Measurements from ENCODE around the gene APIP.
A peak's percentile ranks its signal among the peaks of the same experiment; 100 is the strongest.

Gene APIP

DNA sequence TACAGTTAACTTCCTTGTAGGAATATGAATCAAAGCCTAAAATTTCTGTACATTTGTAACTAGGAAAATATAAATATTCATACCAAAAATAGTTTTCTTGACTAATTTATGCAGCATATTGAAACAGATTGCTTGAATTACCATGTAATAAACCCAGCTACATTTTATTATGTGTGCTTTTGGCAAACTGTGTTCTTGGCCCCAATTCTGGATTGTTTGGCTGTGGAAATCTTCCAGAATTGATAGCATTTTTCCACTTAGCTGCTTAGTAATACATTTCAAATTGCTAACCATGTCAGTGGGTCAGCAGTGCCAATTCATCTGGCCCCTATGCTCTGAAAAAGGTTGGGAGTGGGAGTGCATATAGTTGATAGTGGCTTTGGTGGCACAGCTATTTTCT is 32.5 kb upstream of the APIP start:
- Histone ChIP-seq H3K27ac (no peak overlapping the region), H3K4me1 (no peaks in the 10 kb centered on the region), H3K9me3 (replicated peaks in 1 of 11) (peaks cover 11 to 18% (median 16%) of the 10 kb centered on the region in 11 experiments), H3K27me3 (no peaks in the 10 kb centered on the region), H3K4me3 (no peak overlapping the region), H3K9ac (no peak overlapping the region), H3K4me2 (no peak overlapping the region), H3K36me3 (peaks cover 25 to 66% (median 34%) of the 10 kb centered on the region in 11 experiments), H4K20me1 (no peaks in the 10 kb centered on the region)
- TF ChIP-seq Cebpa-rat (IDR thresholded peaks at IDR 0.05): no peak

GRCh38 chr11:34944692-34945091 is 28.5 kb upstream of the APIP start:
- H3K36me3 ChIP-seq: peaks cover 40 to 86% (median 55%) of the 10 kb centered on the region in 11 experiments

DNA sequence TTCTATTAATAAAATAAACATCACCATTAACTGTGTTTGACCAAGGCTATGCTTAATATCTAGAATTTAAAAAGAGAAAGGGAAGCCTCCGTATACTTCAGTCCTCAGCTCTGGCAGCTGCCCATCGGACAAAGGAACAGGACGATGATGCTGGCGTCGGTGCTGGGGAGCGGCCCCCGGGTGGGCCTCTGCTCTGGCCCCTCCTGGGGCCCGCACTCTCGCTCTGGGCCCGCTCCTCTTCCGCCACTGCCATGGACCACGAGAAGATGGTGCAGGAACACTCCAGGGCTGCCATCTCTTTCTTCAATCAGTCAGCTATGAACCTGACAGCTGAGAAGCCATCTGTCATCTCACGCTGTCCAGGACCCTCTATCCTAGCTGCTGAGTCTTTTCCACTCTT is 25.5 kb upstream of the APIP start:
- no peaks in the 10 kb centered on the region; a peak in 3 of 22 replicates for H4K20me1 ChIP-seq
- H3K27ac ChIP-seq: no peak overlapping the region
- no peak overlapping the region for H3K4me3 ChIP-seq
- peaks cover 17 to 33% (median 25%) of the 10 kb centered on the region in 11 experiments for H3K9me3 ChIP-seq (replicated peaks in 1 of 11)
- peaks cover 25 to 75% (median 53%) of the 10 kb centered on the region in 11 experiments for H3K36me3 ChIP-seq
- H3K9ac ChIP-seq: no peak overlapping the region
- 0 out of 20 replicates have a peak, but pooled peaks cover 0 to under 1% (median 0%) of the 10 kb centered on the region in 10 experiments for H3K4me1 ChIP-seq
- TF ChIP-seq Cebpa-rat (IDR thresholded peaks at IDR 0.05): no peak
- H3K4me2 ChIP-seq: no peak overlapping the region
- no peaks in the 10 kb centered on the region for H3K27me3 ChIP-seq

More at GRCh38 chr11:34944692-34945091, 28.5 kb upstream of the APIP start:
- H3K9ac ChIP-seq: no peak overlapping the region
- TF ChIP-seq Cebpa-rat (IDR thresholded peaks at IDR 0.05): no peak
- H3K9me3 ChIP-seq (replicated peaks in 1 of 11): peaks cover 17 to 33% (median 25%) of the 10 kb centered on the region in 11 experiments
- no peak overlapping the region for H3K27ac ChIP-seq
- H4K20me1 ChIP-seq: no peaks in the 10 kb centered on the region
- H3K27me3 ChIP-seq: no peaks in the 10 kb centered on the region
- no peaks in the 10 kb centered on the region for H3K4me1 ChIP-seq
- H3K4me2 ChIP-seq: no peak overlapping the region
- no peak overlapping the region for H3K4me3 ChIP-seq

DNA sequence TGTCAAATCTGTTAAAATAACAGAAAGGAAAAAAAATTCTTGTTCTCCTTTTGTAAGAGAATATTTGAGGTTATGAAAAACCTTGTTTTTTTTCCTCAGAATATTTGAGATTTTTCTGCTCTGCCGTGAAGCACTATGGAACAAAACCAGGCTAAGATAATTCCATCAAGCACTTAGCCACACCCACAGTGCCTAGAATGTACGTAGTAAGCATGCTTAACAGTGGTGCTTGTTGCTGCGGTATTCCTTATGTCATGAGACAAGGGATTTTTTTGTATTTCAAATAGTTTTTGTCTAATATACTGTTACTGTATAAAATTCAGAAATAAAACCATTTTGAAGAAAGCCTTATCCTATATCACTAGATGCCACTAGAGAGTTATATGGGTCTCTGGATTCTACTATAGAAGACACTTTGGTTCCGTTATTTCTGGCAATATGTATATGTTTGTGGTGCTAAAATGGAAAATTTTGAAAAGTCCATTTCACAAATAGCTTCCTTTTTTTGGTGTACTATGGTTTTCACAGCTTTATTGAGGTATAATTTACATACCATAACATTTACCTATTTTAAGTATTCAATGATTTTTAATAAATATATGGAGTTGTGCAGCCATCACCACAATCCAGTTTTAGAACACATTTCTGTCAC is 24.0 kb upstream of the APIP start:
- Histone ChIP-seq H3K36me3 (peaks cover 30 to 75% (median 57%) of the 10 kb centered on the region in 11 experiments), H4K20me1 (peaks cover 0 to 3% (median 0%) of the 10 kb centered on the region in 11 experiments; a peak in 3 of 22 replicates), H3K9me3 (replicated peaks in 1 of 11) (peaks cover 17 to 30% (median 23%) of the 10 kb centered on the region in 11 experiments), H3K4me2 (no peak overlapping the region), H3K4me1 (peaks cover 0 to 15% (median 0%) of the 10 kb centered on the region in 10 experiments; a peak in 3 of 20 replicates), H3K4me3 (no peak overlapping the region), H3K27me3 (no peaks in the 10 kb centered on the region), H3K27ac (no peak overlapping the region), H3K9ac (no peak overlapping the region)
- no peak for TF ChIP-seq Cebpa-rat (IDR thresholded peaks at IDR 0.05)

DNA sequence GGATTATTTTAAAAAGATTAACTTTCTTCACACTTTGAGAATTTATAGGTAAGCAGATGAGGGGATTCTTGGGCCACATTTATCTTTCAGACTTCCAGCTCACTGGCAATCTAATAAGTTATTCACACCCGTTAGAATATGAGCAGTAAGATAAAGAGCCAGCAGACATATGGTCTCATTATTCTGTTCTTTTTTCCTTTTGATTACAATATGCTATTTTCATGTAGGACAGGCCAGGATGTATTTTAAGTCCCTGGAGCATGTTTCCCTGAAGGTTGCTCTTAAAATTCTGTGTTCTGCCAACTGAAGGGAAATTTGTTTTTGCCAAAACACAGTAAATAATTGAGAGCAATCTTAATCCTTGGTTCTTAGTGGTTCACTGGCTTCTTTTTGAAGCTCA is 22.4 kb upstream of the APIP start:
- H3K9ac ChIP-seq: no peak overlapping the region
- H3K9me3 ChIP-seq (replicated peaks in 1 of 11): peaks cover 5 to 14% (median 8%) of the 10 kb centered on the region in 11 experiments; a peak in 19 of 22 replicates
- TF ChIP-seq Cebpa-rat (IDR thresholded peaks at IDR 0.05): no peak
- H3K4me1 ChIP-seq: peaks cover 0 to 15% (median 0%) of the 10 kb centered on the region in 10 experiments; a peak in 3 of 20 replicates
- H3K36me3 ChIP-seq: peaks cover 29 to 75% (median 58%) of the 10 kb centered on the region in 11 experiments
- H4K20me1 ChIP-seq: peaks cover 0 to 3% (median 0%) of the 10 kb centered on the region in 11 experiments; a peak in 3 of 22 replicates
- no peaks in the 10 kb centered on the region for H3K27me3 ChIP-seq
- H3K4me3 ChIP-seq: no peak overlapping the region
- no peak overlapping the region for H3K4me2 ChIP-seq
- no peak overlapping the region for H3K27ac ChIP-seq

DNA sequence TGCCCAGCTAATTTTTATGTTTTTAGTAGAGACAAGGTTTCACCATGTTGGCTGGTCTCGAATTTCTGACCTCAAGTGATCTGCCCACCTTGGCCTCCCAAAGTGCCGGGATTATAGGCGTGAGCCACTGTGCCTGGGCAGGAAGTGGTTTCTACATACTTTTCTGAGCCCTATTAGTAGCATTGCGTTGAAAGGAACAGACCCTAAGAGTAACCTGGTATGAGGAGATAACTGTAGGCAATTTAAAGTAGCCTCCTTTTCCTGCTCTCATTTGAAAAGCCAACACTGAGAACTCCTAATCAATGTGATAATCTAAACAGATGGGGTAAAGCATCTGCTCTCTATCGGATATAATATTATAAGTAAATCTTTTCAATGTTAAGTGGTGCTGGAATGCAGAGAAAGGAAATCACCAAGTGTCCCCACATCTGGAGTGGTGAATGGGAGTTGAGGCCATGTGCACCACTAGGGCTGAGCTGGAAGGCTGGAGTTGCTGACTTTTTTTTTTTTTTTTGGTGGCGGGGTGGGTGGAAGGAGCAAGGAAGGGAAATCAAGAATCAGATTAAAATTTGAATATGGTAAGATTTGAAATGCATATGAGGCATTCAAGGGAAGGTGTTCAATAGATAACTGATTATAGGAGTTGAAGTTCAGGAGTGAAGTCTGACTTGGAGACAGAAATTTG is 20.9 kb upstream of the APIP start:
- no peak overlapping the region; a peak in 1 of 22 replicates for H3K4me2 ChIP-seq
- peaks cover 0 to 15% (median 0%) of the 10 kb centered on the region in 10 experiments; a peak in 3 of 20 replicates for H3K4me1 ChIP-seq
- no peak overlapping the region for H3K4me3 ChIP-seq
- no peaks in the 10 kb centered on the region for H3K27me3 ChIP-seq
- TF ChIP-seq Cebpa-rat (IDR thresholded peaks at IDR 0.05): no peak
- H3K9me3 ChIP-seq (replicated peaks in 1 of 11): peaks cover 0 to 6% (median 5%) of the 10 kb centered on the region in 11 experiments; a peak in 4 of 22 replicates
- H3K9ac ChIP-seq: no peak overlapping the region
- peaks cover 0 to 3% (median 0%) of the 10 kb centered on the region in 11 experiments; a peak in 3 of 22 replicates for H4K20me1 ChIP-seq
- H3K36me3 ChIP-seq: peaks cover 37 to 78% (median 59%) of the 10 kb centered on the region in 11 experiments
- no peak overlapping the region for H3K27ac ChIP-seq

DNA sequence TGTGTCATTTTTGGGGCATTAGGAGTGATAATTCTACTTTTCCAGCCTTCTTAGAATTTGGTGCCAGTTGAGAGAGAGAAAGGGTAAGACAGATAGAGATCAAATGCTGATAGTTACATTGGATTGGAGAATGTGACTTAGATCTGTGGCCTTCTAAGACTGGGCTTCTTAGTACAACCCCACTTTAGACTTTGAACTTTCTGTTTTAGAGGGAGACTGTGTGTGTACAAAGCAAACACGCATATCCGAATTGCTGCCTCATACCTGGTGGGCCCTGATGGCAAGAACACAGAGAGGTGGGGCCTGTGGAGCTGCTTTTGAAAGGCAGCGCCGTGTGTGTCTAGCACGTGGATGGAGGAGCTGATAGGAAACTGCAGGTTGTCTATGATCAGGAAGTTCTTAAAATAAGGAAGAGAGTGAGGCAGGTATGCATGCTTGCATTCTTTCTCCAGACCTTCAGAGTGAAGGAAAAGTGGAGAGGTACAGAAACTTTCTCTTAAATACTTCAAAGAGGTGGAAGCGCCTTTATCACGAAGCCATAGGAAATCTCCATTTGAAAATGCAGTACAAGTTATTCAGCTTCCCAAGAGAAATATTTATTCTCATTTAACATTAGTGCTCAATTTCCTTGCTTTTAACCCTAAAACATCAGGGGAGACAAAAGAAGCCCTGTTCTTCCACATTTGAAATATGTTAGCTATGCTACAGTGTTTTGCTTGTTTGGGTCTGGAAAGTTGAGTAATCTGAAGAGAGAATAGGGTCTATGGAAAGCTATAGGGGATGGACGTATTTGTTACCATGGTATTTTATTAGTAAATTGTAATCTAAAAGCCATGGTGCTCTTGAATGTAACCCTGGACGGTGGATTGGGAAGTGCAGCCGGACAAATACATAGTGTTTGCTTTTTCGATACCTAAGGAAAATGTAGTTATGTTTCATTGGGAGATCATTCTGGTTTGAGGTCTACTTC is 13.9 kb upstream of the APIP start:
- H3K36me3 ChIP-seq: peaks cover 28 to 45% (median 36%) of the 10 kb centered on the region in 11 experiments
- H3K9ac ChIP-seq: no peak overlapping the region
- TF ChIP-seq Cebpa-rat (IDR thresholded peaks at IDR 0.05): no peak
- peaks cover 0 to 48% (median 5%) of the 10 kb centered on the region in 10 experiments; a peak in 9 of 20 replicates for H3K4me1 ChIP-seq
- no peaks in the 10 kb centered on the region for H3K9me3 ChIP-seq (replicated peaks in 1 of 11)
- peaks cover 0 to 46% (median 15%) of the 10 kb centered on the region in 11 experiments; a peak in 10 of 22 replicates for H4K20me1 ChIP-seq
- H3K27me3 ChIP-seq: no peaks in the 10 kb centered on the region
- no peak overlapping the region for H3K4me2 ChIP-seq
- H3K4me3 ChIP-seq: no peak overlapping the region
- H3K27ac ChIP-seq: no peak overlapping the region

DNA sequence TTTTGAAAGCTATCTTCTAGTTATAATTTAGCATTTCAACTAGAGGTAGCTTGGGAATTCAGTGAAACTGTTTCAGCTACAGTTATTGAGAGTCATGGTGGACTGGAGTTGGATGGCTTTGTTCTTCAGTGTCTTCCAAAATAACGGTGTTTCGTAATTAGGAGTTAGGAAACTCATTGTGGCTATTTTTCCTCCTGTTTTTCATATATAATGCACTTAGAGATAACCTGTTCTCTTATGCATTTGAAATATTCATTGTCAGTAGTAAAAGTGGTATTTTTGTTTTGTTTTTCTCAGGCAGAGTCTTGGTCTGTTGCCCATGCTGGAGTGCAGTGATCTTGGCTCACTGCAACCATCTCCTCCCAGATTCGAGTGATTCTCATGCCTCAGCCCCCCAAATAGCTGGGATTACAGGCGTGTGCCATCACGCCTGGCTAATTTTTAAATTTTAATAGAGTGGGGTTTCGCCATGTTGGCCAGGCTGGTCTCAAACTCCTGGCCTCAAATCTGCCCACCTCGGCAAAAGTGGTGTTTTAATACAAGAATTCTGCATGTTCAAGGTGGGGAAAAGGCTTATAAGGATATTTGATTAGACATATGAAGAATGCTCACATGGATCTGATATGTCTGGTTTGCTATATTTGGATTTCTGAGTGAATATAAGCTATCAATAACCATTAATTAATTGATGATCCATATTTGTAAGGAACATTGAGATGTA is 12.9 kb upstream of the APIP start:
- no peak overlapping the region for H3K9ac ChIP-seq
- peaks cover 3 to 57% (median 10%) of the 10 kb centered on the region in 10 experiments; a peak in 16 of 20 replicates for H3K4me1 ChIP-seq
- no peaks in the 10 kb centered on the region for H3K27me3 ChIP-seq
- peaks cover 0 to 56% (median 20%) of the 10 kb centered on the region in 11 experiments; a peak in 14 of 22 replicates for H4K20me1 ChIP-seq
- H3K9me3 ChIP-seq (replicated peaks in 1 of 11): no peaks in the 10 kb centered on the region
- no peak for TF ChIP-seq Cebpa-rat (IDR thresholded peaks at IDR 0.05)
- H3K36me3 ChIP-seq: peaks cover 20 to 36% (median 30%) of the 10 kb centered on the region in 11 experiments
- peak overlapping the region in 3 of 11 experiments; percentile 12 to 41 (median 25); a peak in 4 of 22 replicates for H3K4me2 ChIP-seq
- no peak overlapping the region for H3K4me3 ChIP-seq
- no peak overlapping the region for H3K27ac ChIP-seq
